Femur (tissue), 1 donor: ENCODE data around the gene TCEAL8.

Source experiments
- DNase-seq: peaks from one replicate; pipeline ENCODE4 v3.0.0-alpha.2; 2017

Gene TCEAL8

DNA sequence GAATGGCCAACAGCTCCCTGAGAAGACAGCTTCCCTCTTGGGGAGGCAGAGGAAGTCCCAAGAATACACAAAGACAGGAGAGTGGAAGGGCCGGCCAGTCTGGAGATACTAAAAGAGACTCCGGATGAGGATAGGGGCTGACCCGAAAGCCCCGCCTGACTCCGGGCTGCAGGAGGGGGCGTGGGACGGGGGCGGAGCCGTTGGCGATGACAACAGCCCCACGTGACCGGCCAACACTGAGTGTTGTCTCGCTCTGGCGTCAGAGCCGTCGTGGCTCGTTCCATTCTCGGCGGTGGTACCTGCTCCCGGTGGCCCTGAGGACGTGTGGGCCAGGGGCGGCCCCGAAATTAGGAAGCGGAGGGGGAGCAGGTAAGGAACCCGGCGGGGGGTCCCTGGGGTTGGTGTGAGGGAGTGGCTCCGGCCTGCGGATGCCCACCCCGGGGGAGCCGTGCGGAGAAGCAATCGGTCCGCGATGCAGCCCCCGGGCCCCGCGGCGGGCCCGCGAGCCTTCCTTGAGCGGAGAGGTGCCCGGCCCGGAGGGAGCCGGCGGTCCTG, 40.0 kb downstream of the TCEAL8 start, which contains the start of gene BEX4:
Gene BEX4, plus strand, starts transcription at position 239 of the 555 bp plus-strand sequence. CDS start 1,046 bp downstream, outside the sequence.
- peak; percentile 90 for DNase-seq

DNA sequence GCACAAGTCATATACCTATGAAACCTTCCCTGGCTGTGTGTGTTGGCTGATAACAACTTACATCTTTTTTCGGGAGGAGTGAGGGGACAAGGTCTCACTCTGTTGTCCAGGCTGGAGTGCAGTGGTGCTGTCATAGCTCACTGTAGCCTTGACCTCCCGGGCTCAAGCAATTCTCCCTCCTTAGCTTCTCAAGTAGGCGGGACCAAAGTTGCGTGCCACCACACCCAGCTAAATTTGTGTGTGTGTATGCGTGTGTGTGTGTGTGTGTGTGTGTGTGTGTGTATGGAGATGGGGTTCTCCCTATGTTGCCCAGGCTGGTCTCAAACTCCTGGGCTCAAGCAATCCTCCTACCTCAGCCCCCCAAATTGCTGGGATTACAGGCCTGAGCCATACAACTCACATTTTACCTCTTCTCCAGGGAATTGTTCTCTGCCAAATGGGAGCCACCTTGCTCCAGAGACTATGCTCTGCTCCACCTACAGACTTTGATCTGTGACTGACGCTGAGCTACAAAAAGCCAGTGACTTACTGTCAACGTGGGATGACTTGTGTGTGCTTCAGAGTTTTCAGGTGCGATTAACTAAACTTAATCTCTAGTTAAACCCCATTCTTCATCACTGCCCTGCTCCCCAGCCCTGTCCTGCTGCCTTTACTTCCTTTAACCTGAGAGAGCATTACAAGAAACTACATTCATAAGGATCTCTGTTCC, 42.1 kb downstream of the TCEAL8 start:
- DNase-seq = no peak

DNA sequence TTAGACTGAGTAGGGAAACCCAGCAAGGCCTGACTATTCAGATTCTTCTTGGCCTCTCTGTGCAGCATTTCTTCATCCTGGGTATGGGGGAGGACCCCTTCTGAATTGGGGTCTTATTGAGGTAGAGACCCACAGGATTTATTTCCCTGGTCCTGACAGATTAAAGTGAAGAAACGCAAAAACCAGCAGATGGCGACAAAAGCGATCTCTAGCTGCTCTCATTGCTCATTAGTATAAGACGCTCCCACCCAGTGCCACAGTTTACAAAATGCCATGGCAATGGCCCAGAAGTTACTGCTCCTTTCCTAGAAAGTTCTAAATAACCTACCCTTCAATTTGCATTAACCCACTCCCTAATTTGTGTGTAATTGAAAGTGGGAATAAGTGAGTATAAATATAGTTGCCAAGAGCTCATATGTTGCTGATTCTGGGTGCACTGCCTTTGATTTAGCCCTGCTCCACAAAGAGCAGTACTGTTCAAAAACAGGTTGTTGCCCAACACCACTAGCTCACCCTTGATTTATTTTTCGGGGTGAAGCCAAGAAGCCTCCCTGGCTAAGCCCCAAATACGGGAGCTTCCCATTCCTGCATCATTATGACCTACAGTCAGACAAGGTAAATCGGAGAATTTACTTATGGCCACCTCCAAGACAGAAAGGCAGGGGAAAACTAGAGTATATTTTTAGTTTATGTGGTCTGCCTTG, 43.8 kb downstream of the TCEAL8 start:
- peak; percentile 40 for DNase-seq

DNA sequence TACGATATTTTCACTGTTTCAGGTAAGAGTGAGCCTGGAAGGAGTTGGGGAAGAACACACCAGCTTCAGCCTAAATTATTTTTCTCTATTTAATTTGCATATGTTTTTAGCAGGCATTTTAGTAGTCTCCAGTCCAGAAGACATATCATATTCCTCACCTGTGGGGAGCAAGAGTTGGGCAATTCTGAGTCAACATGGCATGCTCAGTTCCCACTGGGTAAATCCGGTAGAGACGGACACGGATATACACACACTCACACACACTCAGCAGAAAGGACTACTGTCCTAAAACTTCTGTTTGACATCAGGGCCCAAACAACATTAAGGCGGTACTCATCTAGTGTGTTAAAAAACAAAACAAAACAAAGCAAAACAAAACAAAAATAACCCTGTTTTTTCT, 44.9 kb downstream of the TCEAL8 start:
- DNase-seq = no peak
